GM19238 (cell line): Measurements from ENCODE around the gene TCF7L2.
"Not testable (repeated sequence)": the region's sequence is repeated elsewhere in the genome, so short reads cannot be mapped to it uniquely, and the experiment has no call there.

Experiments
- DNase-seq: peaks from one replicate; pipeline ENCODE4 v3.0.0; 2011; ENCODE audit warnings: low spot score; ENCODE audit not compliant: insufficient read length

The TCF7L2 gene

GRCh38 chr10:113063043-113063967 is 113.3 kb downstream of the TCF7L2 start:
- no peak for DNase-seq

GRCh38 chr10:113064039-113064438 is 114.0 kb downstream of the TCF7L2 start:
- DNase-seq: no peak

GRCh38 chr10:113066120-113066519 is 116.1 kb downstream of the TCF7L2 start:
- not testable (repeated sequence) for DNase-seq

DNA sequence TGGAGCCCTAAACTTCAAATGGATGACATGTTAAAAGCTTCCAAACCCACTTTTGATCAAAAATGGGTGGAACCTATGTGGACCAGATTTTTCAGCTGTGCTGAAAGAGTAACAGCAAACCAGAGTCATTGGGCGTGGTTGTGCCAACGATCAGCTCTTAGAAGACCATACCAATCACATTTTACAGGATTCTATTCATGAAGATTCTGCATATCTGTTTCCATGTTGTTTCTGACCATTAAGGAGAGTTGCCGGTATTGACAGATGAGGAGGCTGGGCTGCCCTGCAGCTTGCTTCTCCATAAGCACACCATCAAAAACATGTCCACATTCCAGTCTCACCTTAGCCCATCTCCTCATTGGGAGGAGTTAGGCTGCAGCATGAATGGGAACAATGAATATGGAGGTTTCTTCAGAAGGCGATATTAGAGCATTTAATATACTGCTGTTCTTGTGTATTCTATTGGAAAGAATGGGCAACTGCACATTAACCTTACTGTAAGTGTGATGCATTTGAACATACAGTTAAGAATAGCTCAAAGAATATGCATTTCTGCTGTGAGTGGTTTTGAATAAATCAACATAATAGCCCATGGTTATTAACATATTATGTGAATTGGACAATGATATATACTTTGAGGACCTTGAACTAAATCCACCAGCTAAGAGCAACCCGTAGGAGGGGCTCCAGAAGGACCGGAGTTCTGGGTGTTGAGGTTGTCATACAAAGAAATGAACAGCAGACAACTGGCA is 116.7 kb downstream of the TCF7L2 start:
- DNase-seq: no peak

GRCh38 chr10:113067501-113067900 is 117.5 kb downstream of the TCF7L2 start:
- no peak for DNase-seq

- no peak for DNase-seq
These were observed 118.3 kb downstream of the TCF7L2 start for GRCh38 chr10:113068178-113068890.

GRCh38 chr10:113069595-113069994 is 119.5 kb downstream of the TCF7L2 start:
- DNase-seq: no peak

DNA sequence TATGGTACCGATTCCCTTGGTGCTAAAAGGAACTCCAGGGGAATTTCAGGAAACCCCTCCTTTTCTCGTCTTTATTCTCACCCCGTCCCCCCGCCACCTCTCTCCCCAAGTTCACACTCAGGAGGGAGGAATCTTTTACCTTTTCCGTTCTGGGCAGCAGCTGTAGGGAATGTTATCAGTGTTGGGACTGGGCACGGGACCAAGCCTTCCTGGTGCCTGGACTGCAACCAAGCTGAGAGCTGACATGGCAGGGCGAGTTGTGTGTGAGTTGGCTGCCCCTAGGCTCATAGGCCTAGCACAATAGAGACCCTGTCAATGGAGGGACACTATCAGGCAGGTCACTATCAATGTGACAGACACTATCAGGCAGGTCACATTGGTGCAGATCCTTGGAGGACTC is 121.4 kb downstream of the TCF7L2 start:
- DNase-seq: no peak

- DNase-seq: no peak
These were observed 123.6 kb downstream of the TCF7L2 start for GRCh38 chr10:113073549-113074189.

- no peak for DNase-seq
These were observed 126.9 kb downstream of the TCF7L2 start for GRCh38 chr10:113076949-113077348.

GRCh38 chr10:113078282-113078907 is 128.3 kb downstream of the TCF7L2 start:
- no peak for DNase-seq

- no peak for DNase-seq
These were observed 130.2 kb downstream of the TCF7L2 start for GRCh38 chr10:113080061-113080924.

DNA sequence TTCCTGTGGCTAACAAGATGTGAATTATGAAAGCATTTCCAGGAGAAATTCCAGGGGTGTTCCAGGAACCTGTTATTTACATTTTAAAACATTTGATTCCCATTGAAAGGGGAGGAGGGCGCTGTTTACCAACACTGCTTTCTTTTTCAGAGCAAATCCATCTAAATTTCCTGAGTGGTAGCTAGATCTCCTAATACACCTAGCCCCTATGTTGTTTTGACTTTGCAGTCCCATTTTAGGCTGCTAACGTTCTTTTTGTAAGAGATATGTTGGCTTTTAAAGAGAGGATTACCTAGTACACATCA is 130.8 kb downstream of the TCF7L2 start:
- DNase-seq: no peak

- no peak for DNase-seq
These were observed 134.0 kb downstream of the TCF7L2 start for GRCh38 chr10:113084031-113084430.

DNA sequence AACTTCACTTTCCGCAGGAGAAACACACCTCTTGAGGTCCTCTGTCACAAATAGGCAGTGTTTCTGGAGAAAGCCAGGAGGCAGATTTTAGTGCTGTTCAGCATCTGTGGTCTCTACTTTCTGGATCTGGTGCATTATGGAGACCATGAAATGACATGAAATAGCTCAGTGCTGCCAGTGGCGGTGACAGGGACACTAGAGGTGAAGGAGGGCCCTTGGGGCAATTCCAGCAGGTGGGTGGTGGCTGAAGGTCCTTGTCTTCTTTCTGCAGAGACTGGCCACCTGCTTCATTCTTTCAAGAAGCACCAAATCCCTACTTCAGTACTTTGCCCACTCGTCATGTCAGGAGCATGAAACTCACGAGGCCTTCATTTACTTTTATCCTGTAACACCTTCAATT is 135.7 kb downstream of the TCF7L2 start:
- DNase-seq: no peak

GRCh38 chr10:113086282-113086681 is 136.2 kb downstream of the TCF7L2 start:
- no peak for DNase-seq

DNA sequence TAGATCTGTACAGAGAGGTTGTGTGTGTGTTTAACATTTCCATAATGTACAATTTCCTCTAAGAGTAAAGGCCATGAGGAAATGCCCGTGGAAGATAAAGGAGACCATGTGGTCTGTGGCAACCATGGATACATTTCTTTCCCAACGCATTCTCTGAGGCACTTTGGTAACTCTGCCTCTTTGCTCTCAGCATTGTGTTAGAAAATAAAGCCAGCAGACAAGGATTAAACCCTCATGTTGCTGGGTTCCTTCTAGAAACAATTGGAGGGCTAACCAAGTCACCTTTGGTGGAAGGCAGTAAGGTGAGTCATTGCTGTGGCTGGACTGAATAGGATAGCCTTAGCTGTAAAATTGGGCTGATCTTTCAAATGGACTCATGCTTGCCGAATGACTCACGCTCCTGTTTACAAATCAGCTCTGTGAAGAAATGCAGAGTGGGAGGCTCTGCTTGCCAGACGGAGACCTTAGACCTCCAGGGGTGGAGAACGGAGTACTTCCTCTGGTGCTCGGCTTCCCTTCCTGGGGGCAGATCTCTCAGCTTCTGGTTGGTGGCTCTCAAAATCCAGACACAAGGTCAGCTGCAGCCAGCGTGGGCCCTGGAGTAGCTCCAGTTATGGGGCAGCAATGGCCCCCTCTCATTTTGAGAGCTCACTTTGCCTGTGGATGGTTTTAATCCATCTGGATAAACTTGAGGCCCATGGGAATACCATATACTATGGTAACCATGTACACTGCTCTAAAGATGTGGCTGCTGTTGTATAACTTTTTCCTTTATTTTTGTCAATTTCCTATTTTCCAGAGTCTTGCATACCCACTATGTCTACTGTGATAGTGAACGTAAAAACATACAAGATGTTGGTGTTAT is 137.3 kb downstream of the TCF7L2 start:
- DNase-seq: no peak

- DNase-seq: no peak
These were observed 138.1 kb downstream of the TCF7L2 start for GRCh38 chr10:113088194-113088593.

DNA sequence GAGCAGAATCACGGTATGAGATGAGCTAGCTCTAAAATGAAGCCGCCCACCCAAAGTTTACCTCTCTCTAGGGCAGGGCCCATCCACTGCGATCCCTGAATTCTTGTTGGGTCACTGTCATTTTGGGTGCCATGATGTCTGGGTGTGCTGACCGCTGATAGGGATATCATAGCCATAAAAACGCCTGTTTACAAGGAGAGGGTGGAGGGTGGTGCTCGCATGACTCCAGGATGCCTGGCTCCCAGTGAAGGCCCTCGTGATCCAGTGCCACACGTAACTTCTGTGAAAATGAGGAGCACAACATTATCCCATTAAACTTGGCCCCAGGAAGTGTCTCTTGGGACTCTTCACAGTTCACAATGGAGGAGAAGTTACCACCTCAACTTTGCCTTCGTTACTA is 139.5 kb downstream of the TCF7L2 start:
- DNase-seq: no peak
